Right renal pelvis (tissue), 4 donors: ENCODE data around the gene FAM200C. TPM values are rescaled to one million over a fixed set of nuclear protein-coding genes. Genes with fewer than 3 reads are reported as not detected.
A peak's percentile ranks its signal among the peaks of the same experiment; 100 is the strongest.

Source experiments
- DNase-seq, 4 donors: peaks; one replicate each; pipeline ENCODE4 v3.0.0-alpha.2; 2013; ENCODE audit warnings: low read depth in 4 of 4, low spot score in 3 of 4, missing footprints in 1 of 4
- polyA plus RNA-seq, 4 donors: library from polyadenylated mRNA; unstranded; fragments of 120-200 nt; gene quantifications; one replicate each; pipeline ENCODE4 v1.2.1, GENCODE V29; 2013; ENCODE audit not compliant: insufficient read length in 4 of 4

Gene FAM200C
- polyA plus RNA-seq, 4 donors = 13.1 to 15.5 (median 13.7) TPM

DNA sequence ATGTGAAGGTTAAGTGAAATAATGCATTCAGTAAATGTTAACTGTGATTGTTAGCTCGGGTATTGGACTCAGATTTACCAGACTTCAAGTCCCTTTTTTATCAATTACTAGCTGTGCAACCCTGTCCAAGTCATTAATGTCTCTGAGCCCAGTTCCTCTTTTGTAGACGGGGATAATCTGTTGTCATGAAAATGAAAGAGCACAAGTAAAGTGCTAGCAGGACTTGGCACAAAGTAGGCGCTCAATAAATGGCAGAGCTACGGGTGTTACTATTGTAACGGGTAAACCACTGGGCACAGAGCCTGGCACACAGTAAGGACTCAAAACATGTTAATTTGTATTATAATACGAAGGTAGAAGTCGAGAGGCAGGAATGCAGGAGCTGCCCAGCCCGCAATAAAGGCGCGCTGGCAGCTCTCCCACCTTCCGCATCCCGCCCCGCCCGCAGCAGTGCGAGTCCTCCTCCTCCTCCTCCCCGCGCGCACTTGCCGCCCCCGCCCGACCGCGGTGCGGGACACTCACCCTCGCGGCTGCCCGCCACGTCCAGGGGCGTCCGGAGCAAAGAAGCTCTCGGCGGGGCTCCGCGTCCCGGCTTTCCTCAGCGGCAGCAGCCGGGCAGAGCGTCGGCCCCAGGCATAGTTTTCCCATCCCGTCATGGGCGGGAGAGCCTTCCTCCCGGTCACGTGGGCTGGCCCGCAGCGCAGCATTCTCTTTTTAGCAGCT is 29.7 kb downstream of the FAM200C start, which contains the start of gene C1QTNF2:
TSS of gene C1QTNF2 (minus strand) at position 637 of the 723 bp plus-strand sequence. CDS start 15,615 bp downstream, outside the sequence.
- peak in 3 of 4 donors; percentile 36 to 47 (median 43) for DNase-seq

DNA sequence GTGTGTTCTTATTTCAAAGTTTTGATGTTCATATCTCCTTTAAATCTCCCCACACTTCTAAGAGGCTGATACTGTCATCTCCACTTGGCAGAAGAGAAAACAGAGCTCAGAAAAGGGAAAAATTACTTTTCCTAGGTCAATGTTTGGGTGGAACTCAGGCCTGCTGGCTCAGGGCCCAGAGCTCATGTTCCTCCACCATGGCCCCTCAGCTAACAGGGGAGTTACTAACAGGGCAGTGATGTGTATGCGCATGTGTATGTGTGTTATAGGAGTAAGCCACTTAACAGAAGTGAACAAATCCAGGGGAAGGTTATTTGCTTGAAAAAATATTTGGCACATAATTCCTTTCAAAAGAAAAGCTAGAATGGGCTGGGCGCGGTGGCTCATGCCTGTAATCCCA is 32.0 kb downstream of the FAM200C start:
- DNase-seq = no peak

DNA sequence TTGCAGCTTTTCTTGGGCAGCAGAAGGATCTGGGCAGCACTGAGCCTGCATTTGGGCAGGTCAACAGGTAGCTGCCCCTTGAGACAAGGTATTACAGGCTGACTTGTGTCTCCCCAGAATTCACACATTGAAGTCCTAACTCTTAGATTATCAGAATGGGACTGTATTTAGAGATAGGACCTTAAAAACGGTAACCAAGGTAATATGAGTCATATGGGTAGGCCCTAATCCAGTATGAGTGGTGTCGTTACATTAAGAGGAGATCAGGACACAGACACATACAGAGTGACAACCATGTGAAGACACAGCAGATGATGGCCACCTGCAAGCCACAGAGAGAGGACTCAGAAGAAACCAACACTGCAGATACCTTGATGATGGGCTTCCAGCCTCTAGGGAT is 32.6 kb downstream of the FAM200C start:
- DNase-seq = no peak

DNA sequence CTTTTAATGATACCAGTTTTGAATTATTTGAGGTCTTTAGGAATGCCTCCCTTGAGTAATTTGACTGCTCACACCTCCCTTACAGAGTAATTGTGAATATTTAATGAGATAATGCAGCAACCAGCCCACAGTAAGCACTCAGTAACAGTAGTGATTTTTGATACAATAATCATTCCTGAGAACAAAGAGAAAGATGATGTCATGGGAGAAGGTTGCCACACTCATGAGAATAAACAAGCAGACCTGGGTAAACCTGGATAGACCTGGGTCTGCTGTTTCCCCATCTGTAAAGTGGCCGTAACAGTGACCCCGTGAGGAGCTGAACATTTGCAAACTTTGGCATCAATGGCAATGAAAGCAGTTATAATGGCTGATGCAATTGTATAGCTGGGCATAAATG is 33.6 kb downstream of the FAM200C start:
- no peak for DNase-seq

DNA sequence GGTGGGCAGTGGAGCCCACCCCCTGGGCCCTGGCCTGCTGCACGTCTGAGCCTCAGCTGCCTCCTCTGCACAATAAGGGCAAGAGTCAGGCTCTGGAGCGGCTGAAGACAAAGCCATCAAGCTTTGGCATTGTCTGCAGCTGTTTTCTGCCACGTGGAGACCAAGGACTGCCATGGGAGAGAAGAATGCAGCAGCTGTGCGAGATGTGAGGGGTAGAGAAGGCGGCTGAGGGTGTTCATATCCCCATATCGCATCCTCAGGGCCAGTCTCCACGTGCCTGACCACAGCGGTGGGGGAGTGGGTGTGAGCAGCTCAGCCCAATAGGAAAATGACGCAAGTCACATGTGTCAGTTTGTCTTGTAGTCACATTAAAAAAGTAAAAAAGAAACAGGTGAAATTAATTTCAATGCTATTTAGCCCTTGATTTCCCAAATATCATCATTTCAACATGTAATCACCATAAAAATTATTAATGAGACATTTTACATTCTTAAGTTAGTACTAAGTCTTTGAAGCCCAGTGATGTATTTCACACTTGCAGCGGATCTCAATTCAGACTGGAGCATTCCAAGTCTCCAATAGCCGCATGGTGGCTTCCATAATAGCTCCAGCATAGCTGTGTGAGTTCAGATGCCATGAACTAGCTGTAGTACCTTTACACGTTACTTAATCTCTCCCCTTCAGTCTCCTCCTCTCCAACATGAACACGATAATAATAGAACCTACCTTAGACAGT is 36.0 kb downstream of the FAM200C start:
- DNase-seq = no peak

DNA sequence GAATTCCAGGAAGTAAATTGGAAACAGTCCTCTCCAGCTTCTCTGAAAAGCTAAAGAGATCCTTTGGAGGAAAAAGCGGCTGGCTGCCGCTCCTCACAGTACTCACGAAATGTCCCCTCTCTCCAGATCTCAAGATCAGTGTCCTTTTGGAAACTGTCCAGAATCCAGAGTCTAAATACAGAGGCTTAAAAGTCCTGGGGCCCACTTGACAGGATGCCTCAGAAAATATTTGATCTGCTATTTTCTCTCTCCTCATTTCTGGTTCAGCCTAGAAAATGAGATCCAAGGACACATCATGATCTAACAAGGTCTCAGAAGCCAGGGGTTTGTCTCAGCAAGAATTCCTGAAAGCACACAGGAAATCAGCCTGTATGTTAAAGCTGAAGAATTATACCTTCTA is 36.6 kb downstream of the FAM200C start:
- DNase-seq = no peak

DNA sequence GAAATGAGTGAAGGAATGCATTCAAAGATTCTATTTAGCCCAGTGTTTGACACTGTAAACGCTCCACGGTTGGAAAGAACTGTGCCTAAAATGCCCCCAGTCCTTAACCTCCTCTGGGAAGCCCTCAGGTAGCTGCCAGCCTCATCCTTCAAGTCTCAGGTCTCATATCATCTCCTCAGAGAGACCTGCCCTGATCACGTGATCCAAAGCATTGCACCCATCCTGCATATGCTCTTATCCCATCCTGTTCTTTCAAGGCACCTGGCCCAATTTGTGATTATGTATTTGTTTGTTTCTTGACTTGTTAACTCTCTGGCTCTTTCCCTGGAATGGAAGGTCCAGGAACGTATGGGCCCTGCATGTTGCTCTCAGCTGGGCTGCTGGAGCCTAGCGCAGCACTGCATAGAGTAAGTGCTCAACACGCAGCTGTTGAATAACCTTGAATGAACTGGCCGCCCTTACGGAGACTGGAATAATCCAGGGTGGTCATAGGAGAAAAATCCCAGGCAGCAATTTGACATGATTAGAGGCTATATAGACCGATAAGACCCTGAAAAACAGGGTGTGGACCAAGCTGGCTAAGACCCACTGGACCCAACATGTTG is 38.1 kb downstream of the FAM200C start:
- DNase-seq = no peak

DNA sequence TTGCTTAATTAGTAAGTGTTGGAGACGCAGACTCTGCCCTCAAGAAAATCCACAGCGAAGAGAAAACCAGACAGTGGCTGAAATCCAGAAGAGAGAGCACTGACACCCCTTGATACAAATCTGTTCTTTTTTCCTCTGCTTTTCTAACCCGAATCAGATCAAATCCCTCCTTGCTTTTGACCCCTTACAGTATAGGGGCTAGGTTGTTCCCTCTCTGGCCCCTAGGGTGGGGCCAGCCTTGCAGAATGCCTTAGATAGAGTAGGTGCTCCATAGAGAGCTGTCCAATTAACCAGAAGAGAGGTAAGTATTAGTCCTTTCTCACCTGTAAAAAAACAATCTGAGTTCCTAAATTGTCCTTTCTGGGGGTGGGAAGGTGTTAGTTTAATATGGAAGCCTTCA is 39.5 kb downstream of the FAM200C start:
- DNase-seq = no peak

DNA sequence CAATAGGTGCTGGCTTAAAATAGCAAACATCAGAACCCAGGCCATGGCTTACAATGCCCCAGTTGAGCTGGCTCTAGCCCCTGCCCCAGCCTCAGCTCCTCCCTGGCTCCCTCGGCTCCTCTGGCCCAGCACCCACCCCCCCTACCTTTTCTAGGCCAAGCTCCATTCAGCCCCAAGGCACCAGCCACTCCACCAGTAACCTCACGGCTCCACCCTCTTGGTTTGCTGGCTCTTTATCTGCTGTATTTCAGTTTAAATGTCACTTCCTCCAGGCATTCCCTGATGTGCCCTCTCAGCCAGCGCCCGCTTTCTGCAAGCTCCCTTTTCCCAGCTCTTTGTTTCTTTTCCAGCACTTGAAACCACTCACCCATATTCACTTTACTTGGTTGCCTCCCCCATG is 40.0 kb downstream of the FAM200C start:
- no peak for DNase-seq

DNA sequence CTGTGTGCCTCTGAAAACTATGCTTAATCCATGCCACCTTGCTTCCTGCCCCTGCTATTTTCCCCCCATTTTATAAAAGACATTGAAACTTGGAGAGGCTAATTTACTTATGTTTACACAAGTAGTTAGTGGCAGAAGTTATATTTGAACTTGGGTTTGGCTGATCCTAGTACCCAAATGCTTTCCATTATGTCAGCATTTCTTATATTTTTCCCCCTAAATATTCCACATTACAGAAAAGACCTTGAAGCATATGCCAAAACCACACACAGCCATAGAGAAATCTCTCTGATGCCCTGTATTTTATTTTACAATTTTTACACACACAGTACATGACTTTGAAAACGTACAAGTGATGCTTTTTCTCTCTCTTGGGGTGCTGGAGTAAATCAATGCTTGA is 40.6 kb downstream of the FAM200C start:
- DNase-seq = no peak

DNA sequence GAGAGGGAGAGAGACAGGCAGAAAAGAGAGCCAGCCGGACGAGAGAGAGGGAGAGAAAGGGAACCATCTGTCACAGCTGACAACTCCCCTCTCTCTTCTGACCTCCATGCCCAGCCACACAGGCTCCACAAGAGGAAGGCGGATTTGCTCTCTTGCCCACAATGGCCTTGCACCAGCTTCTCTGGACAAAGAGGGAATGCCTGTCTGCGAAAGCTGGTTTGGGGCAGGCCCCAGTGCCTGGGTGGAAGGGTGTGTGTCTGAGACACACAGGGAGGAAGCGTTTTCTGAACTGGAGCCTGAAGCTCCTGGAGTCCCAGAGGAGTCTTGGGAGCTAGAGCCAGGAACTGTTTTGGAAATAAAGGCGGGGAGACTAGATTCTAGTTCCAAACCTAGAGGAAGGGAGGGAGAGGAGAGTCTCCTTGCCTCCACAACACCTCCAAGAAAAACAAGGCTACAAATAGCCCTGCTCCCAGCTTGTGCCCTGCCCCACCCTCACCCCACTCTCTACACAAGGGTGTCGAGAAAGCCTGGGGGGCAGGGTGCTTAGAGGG is 41.9 kb downstream of the FAM200C start:
- no peak for DNase-seq

DNA sequence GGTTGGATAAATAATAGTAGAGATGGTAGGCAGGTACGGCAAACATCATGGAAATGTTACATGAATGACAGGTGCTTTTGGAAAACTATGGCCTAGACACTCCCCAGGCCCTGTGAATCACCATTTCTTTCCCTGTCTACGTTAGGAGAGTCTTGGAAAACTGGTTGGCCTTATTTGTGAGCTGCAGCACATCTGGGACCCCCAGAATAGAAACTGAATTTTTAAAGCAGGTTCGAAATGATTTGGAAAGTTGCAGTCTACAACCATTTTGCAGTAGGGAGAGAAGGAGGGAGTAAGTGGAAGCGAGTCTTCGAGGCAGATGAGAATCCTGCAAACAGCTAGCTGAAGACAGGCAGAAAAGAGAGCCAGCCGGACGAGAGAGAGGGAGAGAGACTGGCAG is 42.5 kb downstream of the FAM200C start:
- DNase-seq = no peak

DNA sequence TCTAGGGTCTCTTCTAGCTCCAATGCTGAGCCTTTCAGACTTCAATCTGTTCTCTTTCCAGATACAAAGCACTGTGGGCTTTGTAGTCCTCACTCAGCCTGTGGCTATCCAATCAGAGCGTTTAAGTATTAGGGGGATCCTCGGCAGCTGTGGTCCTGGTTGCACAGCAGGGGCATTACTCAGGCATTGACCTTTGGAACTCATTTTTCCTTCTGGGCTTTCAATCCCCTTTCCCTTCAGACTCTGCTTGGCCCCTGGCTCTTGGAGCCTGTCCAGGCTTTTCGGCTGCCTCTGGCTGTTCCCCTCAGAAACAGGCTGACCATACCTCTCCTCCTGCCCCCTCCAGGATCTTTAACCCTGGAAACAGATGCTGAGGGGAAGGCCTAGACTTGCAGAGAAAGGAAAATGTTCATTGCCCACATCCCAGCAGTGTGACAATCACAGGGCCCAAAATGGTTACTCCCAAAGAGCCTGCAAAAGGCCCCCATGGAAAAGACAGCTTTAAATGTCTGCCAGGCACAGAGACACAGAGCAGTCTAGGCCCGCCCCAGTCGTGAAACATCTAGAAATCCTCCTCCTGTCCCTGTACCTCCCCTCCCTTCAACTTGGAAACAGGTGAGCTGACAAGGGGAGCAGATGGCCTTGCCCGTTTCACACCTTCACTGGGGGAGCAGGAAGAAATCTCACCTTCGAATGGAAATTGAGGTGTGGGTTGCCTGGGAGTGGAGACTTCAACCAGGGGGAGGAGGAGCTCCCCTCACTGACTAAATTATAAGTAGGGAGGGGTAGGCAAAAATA is 43.1 kb downstream of the FAM200C start:
- no peak for DNase-seq

DNA sequence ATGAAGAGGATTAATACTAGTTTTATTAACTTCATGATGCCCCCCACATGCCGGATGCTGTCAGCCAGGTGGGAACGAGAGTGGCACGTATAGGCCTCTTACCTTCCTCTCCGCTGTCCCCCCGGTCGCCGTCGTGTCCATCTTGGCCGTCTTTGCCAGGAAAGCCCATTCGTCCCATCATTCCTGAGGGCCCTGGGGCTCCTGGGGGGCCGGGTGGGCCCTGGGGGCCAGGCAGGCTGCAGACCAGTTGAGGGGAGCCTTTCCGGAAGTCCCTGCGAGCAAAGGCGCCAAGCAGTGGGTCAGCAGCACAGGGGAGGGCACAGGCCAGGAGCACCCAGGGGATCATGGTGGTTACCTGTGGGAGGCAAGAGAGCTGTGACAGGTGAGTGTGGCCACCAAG is 45.2 kb downstream of the FAM200C start:
- DNase-seq = no peak

DNA sequence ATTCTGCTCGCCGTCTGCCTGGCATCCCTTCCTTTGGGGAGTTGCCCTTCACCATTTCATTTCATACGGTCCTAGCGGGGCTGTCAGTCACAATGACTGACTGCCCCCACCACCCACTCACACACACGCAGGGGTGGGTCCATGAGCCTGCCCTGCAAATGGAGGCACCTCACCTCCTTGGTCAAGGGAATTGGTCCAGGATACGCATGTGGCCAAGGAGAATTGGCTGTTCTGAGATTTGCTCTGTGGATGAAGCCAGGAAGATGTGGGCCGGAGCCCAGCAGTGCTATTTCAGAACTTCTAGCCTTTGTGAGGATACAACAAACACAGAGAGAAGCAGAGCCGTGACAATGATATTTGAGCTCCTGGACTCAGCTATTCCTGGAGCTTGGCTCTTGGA is 46.5 kb downstream of the FAM200C start:
- DNase-seq = no peak

DNA sequence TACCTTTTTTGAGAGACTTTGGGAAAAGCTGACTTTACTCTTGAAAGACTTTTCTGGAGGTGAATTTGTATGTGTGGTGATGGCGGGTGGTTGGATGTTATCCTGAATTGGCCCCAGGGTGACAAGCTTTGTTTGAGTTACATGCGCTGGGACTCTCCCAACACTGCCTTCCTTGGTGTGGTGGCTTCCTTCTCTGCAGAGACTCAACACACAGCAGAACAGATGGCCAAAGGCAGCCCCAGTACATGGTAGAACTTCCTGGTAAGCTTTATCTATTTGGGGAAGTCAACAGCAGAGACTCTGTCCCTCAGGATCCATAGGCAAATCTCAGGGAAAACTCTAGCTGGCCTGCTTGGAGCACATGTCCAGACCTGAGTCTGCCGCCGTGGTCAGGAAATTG is 47.5 kb downstream of the FAM200C start:
- no peak for DNase-seq

DNA sequence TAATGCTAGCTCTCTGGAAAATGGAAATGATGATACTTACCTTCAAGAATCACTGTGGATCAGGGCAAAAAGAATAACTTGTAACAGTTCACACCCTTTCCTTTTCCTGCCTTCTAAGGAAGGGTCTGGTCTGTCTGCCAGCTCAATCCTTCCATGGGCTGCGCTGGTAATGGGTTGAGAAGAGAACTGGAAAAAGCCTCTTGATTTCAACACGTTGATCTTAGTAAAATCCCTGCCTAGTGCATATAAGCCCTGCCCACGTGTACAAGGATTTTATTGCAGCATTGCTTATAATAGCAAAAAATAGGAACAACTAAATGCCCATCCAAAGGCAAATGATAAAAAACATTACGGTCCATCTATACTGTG is 49.9 kb downstream of the FAM200C start:
- DNase-seq = no peak

DNA sequence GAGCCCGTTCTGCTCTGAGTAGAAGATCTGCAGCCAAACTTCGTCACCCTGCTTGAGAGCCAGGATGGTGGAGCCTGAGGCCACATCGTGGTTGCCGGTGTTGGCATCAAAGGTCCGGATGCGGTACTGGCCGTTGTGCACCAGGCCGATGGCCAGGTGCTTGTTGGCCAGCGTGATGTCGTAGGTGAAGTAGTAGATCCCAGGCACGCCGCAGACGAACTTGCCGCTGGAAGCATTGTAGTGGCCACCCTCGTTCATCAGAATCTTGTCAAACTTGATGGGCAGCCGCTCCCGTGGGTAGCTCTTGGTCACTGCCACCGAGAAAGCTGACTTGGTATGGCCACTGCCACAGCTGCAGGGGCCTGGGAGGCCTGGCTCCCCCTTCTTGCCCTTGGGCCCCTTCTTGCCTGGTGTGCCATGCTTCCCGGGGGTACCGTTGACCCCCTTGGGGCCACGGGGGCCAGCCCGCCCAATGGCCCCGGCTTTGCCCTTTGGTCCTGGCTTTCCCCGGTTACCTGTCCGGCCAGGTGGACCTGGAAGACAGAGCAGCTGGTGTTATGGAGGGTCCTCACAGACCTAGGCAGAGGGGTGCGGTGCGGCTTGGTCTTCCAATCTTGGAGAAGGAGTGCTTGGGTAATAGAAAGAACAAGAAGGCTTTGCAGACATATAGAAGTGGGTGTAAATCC is 50.5 kb downstream of the FAM200C start:
- DNase-seq = no peak

DNA sequence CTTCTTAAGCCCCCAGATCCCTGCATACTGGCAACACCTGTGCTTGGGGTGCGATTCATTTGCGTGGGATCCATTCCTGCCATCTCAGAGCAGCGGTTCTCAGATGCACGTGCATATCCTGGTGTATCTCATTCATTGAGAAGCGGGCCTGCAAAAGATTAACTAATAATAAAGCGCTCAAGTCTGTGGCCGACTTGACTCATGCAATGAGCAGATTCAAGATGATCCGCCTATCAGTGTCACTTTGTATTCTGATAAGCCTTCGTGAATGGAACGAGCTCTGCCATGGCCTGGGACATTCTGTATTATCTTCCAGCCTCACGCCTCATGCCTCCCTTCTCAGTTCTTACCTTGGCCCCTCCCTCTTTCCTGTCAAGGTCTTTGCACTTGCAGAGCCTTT is 51.8 kb downstream of the FAM200C start:
- DNase-seq = no peak

DNA sequence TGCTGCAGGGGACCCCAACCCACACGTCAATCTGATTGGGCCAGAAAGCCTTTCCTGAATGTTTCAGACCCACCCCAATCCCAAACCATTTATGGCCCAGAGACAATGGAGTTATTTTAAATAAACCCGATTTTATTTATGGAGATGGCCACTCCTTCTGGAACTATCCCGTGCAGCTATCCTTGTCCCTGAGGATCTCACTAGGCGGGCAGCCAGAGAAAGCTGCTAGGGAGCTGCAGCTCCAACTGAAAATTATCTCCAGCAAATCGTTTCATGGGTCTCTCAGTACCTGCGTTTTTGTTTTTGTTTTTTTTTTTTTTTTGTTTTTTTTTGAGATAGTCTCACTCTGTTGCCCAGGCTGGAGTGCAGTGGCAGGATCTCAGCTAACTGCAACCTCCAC is 52.4 kb downstream of the FAM200C start:
- DNase-seq = no peak
